GM23338 (cell line): Measurements from ENCODE around the gene AGR2. TPM values are rescaled to one million over a fixed set of nuclear protein-coding genes. Genes with fewer than 3 reads are reported as not detected.
A peak's percentile ranks its signal among the peaks of the same experiment; 100 is the strongest.

Source experiments
- ATAC-seq: fragments of 200-7000 bp; cut with Tn5 transposase; 3 replicates; pipeline ENCODE4 v1.9.1; 2020
- DNase-seq: peaks from one replicate; pipeline ENCODE4 v3.0.0-alpha.2; 2015; ENCODE audit warnings: low spot score
- H2AFZ ChIP-seq: fragments of 200-600 bp; sonication (generic); 2 replicates; pipeline ENCODE4 v1.8.0; 2016; ENCODE audit warnings: antibody characterized with exemption, mild to moderate bottlenecking, moderate library complexity
- H3F3A ChIP-seq: fragments of 200-600 bp; sonication (generic); replicated peaks from 2 replicates; pipeline ENCODE4 v1.8.0; 2017; ENCODE audit warnings: antibody characterized with exemption, mixed run types, low read depth
- H3K27ac ChIP-seq: fragments of 200-600 bp; sonication (generic); 2 replicates; pipeline ENCODE4 v1.6.1; 2016; ENCODE audit warnings: low read depth
- H3K27me3 ChIP-seq: fragments of 200-600 bp; sonication (generic); 2 replicates; pipeline ENCODE4 v1.8.0; 2016; ENCODE audit warnings: mild to moderate bottlenecking, mixed run types, moderate library complexity; ENCODE audit not compliant: insufficient read depth
- H3K36me3 ChIP-seq: fragments of 200-600 bp; sonication (generic); 2 replicates; pipeline ENCODE4 v1.8.0; 2016; ENCODE audit warnings: mild to moderate bottlenecking; ENCODE audit not compliant: insufficient read depth
- H3K4me1 ChIP-seq: fragments of 200-600 bp; sonication (generic); 2 replicates; pipeline ENCODE4 v1.8.0; 2016; ENCODE audit warnings: mild to moderate bottlenecking, moderate library complexity; ENCODE audit not compliant: insufficient read depth
- H3K4me2 ChIP-seq: fragments of 200-600 bp; sonication (generic); 2 replicates; pipeline ENCODE4 v1.7.1; 2017; ENCODE audit warnings: mixed run types
- H3K4me3 ChIP-seq: fragments of 200-600 bp; sonication (generic); 2 replicates; pipeline ENCODE4 v1.6.1; 2016; ENCODE audit warnings: mixed run types
- H3K79me2 ChIP-seq: fragments of 200-600 bp; sonication (generic); replicated peaks from 2 replicates; pipeline ENCODE4 v1.8.0; 2017; ENCODE audit warnings: mild to moderate bottlenecking; ENCODE audit not compliant: insufficient read depth
- H3K9me2 ChIP-seq: fragments of 200-600 bp; sonication (generic); 2 replicates; pipeline ENCODE4 v1.8.0; 2017; ENCODE audit not compliant: insufficient read depth
- H4K20me1 ChIP-seq: fragments of 200-600 bp; sonication (generic); replicated peaks from 2 replicates; pipeline ENCODE4 v1.8.0; 2017; ENCODE audit warnings: mild to moderate bottlenecking; ENCODE audit not compliant: insufficient read depth
- H3K27ac Mint-ChIP-seq: 2 replicates; pipeline ENCODE4 v1.8.0; 2020; ENCODE audit warnings: inconsistent platforms, mild to moderate bottlenecking, moderate library complexity, mixed read lengths
- H3K27me3 Mint-ChIP-seq: 3 replicates; pipeline ENCODE4 v1.8.0; 2022; ENCODE audit warnings: low read depth, mild to moderate bottlenecking, moderate library complexity, mixed read lengths, inconsistent platforms; ENCODE audit not compliant: insufficient read depth, poor library complexity
- H3K36me3 Mint-ChIP-seq: 3 replicates; pipeline ENCODE4 v1.8.0; 2021; ENCODE audit warnings: low read depth, mild to moderate bottlenecking, inconsistent platforms, moderate library complexity, mixed read lengths
- H3K4me1 Mint-ChIP-seq: 3 replicates; pipeline ENCODE4 v1.8.0; 2020; ENCODE audit warnings: mild to moderate bottlenecking, inconsistent platforms, mixed read lengths
- H3K4me3 Mint-ChIP-seq: 3 replicates; pipeline ENCODE4 v1.8.0; 2021; ENCODE audit warnings: moderate library complexity, mild to moderate bottlenecking, inconsistent platforms, mixed read lengths
- H3K9me3 Mint-ChIP-seq: 3 replicates; pipeline ENCODE4 v1.8.0; 2020; ENCODE audit warnings: moderate library complexity, mild to moderate bottlenecking, inconsistent platforms, mixed read lengths
- CREB1 ChIP-seq: fragments of 250-450 bp; sonication (Bioruptor Pico); IDR thresholded peaks from 2 replicates; pipeline ENCODE4 v1.5.0; 2020; ENCODE audit warnings: low read depth, mild to moderate bottlenecking, moderate library complexity
- CTCF ChIP-seq, 2 experiments: fragments of 200-600 bp in 1 of 2; sonication (generic) in 1 of 2; conservative IDR thresholded peaks; 2 replicates each; pipeline versions ENCODE4 v1.5.1 to v1.6.1; 2016 to 2017; ENCODE audit warnings: antibody characterized with exemption in 2 of 2, low read depth in 2 of 2, mild to moderate bottlenecking in 2 of 2, moderate library complexity in 1 of 2
- EZH2 ChIP-seq: fragments of 200-600 bp; sonication (generic); IDR thresholded peaks from one replicate; pipeline ENCODE4 v1.8.0; 2017; ENCODE audit warnings: antibody characterized with exemption, mild to moderate bottlenecking, low read depth; ENCODE audit not compliant: unreplicated experiment
- EZH2phosphoT487 ChIP-seq: fragments of 200-600 bp; sonication (generic); IDR thresholded peaks from one replicate; pipeline ENCODE4 v1.8.1; 2018; ENCODE audit warnings: antibody characterized with exemption; ENCODE audit not compliant: unreplicated experiment
- JUNB ChIP-seq: IDR thresholded peaks from one replicate; pipeline ENCODE4 v1.6.1; 2016; ENCODE audit warnings: antibody characterized with exemption; ENCODE audit not compliant: unreplicated experiment
- NANOG ChIP-seq: IDR thresholded peaks from 2 replicates; pipeline ENCODE4 v1.6.1; 2016; ENCODE audit warnings: antibody characterized with exemption, borderline replicate concordance
- POLR2AphosphoS5 ChIP-seq: IDR thresholded peaks from 2 replicates; pipeline ENCODE4 v1.6.1; 2016; ENCODE audit warnings: antibody characterized with exemption, low read depth
- STAT1 ChIP-seq: IDR thresholded peaks from one replicate; pipeline ENCODE4 v1.6.1; 2016; ENCODE audit warnings: antibody characterized with exemption; ENCODE audit not compliant: unreplicated experiment
- ZNF114 ChIP-seq: fragments of 250-450 bp; sonication (Bioruptor Pico); IDR thresholded peaks from 2 replicates; pipeline ENCODE4 v1.5.0; 2020; ENCODE audit warnings: mild to moderate bottlenecking, moderate library complexity
- ZNF331 ChIP-seq: fragments of 250-450 bp; sonication (Bioruptor Pico); IDR thresholded peaks from 2 replicates; pipeline ENCODE4 v1.5.0; 2020; ENCODE audit warnings: low read depth, mild to moderate bottlenecking, moderate library complexity
- polyA plus RNA-seq: library from polyadenylated mRNA; unstranded; fragments of >200 nt; fragmentation: Nextera tagmentation; extraction: Ambion mirVana; gene quantifications from 2 replicates; pipeline ENCODE4 v1.2.1, GENCODE V29; 2016
- total RNA-seq: library from RNA; depleted of rRNA; stranded (reverse); fragments of >200 nt; shearing (Covaris generic); gene quantifications from 2 replicates; pipeline ENCODE4 v1.2.3, GENCODE V29; 2014
- TF ChIP-seq, protein P1 (sequence below): fragments of 250-450 bp; sonication (Bioruptor Pico); IDR thresholded peaks from 2 replicates; pipeline ENCODE4 v1.5.0; 2020; ENCODE audit warnings: mild to moderate bottlenecking, moderate library complexity
- TF ChIP-seq, protein P2 (sequence below): IDR thresholded peaks from one replicate; pipeline ENCODE4 v1.6.1; 2018; ENCODE audit warnings: antibody characterized with exemption; ENCODE audit not compliant: unreplicated experiment
- TF ChIP-seq, protein P3 (sequence below): IDR thresholded peaks from 2 replicates; pipeline ENCODE4 v1.6.1; 2016; ENCODE audit warnings: antibody characterized with exemption

Gene AGR2
- total and polyA plus RNA-seq, 2 experiments from 2014 or later: not detected

- peaks cover 13% of the 10 kb centered on the region for H3K27me3 ChIP-seq
- no peak for DNase-seq
- Mint-ChIP-seq H3K4me1 (peaks cover 32% of the 10 kb centered on the region), H3K36me3 (no peaks in the 10 kb centered on the region; the same call in 2 of the 3 replicates), H3K4me3 (no peak overlapping the region), H3K27me3 (peaks cover 9% of the 10 kb centered on the region), H3K27ac (peak overlapping the region; percentile 81), H3K9me3 (no peaks in the 10 kb centered on the region)
- TF ChIP-seq ZNF114 (no peak), CTCF (conservative IDR thresholded peaks at IDR 0.05; ENCODE audit: low read depth in 2 of 2) (no peak), CREB1 (CRISPR knock-in tag) (no peak), ZNF331 (CRISPR knock-in tag) (no peak), EZH2phosphoT487 (no peak), POLR2AphosphoS5 (no peak), EZH2 (no peak), NANOG (no peak), STAT1 (no peak), JUNB (no peak)
- TF ChIP-seq, protein P1, sequence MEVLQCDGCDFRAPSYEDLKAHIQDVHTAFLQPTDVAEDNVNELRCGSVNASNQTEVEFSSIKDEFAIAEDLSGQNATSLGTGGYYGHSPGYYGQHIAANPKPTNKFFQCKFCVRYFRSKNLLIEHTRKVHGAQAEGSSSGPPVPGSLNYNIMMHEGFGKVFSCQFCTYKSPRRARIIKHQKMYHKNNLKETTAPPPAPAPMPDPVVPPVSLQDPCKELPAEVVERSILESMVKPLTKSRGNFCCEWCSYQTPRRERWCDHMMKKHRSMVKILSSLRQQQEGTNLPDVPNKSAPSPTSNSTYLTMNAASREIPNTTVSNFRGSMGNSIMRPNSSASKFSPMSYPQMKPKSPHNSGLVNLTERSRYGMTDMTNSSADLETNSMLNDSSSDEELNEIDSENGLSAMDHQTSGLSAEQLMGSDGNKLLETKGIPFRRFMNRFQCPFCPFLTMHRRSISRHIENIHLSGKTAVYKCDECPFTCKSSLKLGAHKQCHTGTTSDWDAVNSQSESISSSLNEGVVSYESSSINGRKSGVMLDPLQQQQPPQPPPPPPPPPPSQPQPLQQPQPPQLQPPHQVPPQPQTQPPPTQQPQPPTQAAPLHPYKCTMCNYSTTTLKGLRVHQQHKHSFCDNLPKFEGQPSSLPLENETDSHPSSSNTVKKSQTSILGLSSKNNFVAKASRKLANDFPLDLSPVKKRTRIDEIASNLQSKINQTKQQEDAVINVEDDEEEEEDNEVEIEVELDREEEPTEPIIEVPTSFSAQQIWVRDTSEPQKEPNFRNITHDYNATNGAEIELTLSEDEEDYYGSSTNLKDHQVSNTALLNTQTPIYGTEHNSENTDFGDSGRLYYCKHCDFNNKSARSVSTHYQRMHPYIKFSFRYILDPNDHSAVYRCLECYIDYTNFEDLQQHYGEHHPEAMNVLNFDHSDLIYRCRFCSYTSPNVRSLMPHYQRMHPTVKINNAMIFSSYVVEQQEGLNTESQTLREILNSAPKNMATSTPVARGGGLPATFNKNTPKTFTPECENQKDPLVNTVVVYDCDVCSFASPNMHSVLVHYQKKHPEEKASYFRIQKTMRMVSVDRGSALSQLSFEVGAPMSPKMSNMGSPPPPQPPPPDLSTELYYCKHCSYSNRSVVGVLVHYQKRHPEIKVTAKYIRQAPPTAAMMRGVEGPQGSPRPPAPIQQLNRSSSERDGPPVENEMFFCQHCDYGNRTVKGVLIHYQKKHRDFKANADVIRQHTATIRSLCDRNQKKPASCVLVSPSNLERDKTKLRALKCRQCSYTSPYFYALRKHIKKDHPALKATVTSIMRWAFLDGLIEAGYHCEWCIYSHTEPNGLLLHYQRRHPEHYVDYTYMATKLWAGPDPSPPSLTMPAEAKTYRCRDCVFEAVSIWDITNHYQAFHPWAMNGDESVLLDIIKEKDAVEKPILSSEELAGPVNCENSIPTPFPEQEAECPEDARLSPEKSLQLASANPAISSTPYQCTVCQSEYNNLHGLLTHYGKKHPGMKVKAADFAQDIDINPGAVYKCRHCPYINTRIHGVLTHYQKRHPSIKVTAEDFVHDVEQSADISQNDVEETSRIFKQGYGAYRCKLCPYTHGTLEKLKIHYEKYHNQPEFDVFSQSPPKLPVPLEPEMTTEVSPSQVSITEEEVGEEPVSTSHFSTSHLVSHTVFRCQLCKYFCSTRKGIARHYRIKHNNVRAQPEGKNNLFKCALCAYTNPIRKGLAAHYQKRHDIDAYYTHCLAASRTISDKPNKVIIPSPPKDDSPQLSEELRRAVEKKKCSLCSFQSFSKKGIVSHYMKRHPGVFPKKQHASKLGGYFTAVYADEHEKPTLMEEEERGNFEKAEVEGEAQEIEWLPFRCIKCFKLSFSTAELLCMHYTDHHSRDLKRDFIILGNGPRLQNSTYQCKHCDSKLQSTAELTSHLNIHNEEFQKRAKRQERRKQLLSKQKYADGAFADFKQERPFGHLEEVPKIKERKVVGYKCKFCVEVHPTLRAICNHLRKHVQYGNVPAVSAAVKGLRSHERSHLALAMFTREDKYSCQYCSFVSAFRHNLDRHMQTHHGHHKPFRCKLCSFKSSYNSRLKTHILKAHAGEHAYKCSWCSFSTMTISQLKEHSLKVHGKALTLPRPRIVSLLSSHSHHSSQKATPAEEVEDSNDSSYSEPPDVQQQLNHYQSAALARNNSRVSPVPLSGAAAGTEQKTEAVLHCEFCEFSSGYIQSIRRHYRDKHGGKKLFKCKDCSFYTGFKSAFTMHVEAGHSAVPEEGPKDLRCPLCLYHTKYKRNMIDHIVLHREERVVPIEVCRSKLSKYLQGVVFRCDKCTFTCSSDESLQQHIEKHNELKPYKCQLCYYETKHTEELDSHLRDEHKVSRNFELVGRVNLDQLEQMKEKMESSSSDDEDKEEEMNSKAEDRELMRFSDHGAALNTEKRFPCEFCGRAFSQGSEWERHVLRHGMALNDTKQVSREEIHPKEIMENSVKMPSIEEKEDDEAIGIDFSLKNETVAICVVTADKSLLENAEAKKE: no peak
- TF ChIP-seq, protein P2, sequence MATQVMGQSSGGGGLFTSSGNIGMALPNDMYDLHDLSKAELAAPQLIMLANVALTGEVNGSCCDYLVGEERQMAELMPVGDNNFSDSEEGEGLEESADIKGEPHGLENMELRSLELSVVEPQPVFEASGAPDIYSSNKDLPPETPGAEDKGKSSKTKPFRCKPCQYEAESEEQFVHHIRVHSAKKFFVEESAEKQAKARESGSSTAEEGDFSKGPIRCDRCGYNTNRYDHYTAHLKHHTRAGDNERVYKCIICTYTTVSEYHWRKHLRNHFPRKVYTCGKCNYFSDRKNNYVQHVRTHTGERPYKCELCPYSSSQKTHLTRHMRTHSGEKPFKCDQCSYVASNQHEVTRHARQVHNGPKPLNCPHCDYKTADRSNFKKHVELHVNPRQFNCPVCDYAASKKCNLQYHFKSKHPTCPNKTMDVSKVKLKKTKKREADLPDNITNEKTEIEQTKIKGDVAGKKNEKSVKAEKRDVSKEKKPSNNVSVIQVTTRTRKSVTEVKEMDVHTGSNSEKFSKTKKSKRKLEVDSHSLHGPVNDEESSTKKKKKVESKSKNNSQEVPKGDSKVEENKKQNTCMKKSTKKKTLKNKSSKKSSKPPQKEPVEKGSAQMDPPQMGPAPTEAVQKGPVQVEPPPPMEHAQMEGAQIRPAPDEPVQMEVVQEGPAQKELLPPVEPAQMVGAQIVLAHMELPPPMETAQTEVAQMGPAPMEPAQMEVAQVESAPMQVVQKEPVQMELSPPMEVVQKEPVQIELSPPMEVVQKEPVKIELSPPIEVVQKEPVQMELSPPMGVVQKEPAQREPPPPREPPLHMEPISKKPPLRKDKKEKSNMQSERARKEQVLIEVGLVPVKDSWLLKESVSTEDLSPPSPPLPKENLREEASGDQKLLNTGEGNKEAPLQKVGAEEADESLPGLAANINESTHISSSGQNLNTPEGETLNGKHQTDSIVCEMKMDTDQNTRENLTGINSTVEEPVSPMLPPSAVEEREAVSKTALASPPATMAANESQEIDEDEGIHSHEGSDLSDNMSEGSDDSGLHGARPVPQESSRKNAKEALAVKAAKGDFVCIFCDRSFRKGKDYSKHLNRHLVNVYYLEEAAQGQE: no peak
- TF ChIP-seq, protein P3, sequence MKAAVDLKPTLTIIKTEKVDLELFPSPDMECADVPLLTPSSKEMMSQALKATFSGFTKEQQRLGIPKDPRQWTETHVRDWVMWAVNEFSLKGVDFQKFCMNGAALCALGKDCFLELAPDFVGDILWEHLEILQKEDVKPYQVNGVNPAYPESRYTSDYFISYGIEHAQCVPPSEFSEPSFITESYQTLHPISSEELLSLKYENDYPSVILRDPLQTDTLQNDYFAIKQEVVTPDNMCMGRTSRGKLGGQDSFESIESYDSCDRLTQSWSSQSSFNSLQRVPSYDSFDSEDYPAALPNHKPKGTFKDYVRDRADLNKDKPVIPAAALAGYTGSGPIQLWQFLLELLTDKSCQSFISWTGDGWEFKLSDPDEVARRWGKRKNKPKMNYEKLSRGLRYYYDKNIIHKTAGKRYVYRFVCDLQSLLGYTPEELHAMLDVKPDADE: no peak
- H4K20me1 ChIP-seq: peaks cover 14% of the 10 kb centered on the region
- H3K79me2 ChIP-seq: peaks cover 82% of the 10 kb centered on the region
- no peak overlapping the region for H3K4me2 ChIP-seq
- no peak for ATAC-seq
- peaks cover 21% of the 10 kb centered on the region for H3K4me1 ChIP-seq
- H3K36me3 ChIP-seq: no peaks in the 10 kb centered on the region
- H3K27ac ChIP-seq: no peak overlapping the region
- H3K9me2 ChIP-seq: 0 out of 2 replicates have a peak, but pooled peaks cover 5% of the 10 kb centered on the region
- no peak overlapping the region for H3K4me3 ChIP-seq
- H3F3A ChIP-seq: no peaks in the 10 kb centered on the region
- H2AFZ ChIP-seq: no peak overlapping the region
Observed at GRCh38 chr7:16758631-16759611, 45.9 kb downstream of the AGR2 start.
